ENCODE data around the gene IQGAP3.

Gene IQGAP3

DNA sequence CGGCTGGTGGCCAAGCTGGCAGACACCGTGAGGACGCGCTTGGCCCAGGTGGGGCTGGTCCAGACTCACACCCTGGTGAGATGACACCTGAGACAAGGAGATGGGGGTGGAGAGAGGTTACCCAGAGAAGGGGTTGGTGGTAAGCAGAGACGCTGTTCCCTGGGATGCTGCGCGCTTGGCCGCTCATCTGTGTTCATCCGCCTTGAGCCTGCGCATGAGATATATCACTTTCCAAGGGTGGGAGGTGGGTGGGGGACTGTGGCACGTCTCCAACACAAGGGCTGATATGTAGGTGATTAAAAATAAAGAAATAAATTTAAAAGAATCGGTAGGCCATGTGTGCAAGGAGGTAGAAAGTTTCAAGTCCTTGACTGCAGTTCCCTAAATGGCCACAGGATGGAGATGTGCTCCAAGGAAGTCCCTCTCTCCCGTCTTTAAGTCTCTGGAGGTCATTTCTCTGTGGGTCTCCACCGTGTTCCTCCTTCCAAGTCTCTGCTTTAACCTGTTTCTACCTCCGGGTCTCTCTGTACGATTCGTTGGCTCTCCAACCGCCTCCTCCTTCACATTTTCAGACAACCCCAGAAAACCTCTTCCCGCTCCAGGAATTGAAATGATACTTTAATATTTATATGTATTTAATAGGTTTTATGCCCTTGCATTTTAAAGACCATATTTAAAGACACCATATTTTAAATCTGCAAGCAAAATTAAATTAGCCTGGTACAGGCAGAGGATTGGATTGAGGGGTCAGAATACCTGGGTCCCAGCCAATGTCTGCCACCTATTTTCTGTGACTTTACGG is 11.7 kb upstream of the IQGAP3 start:
- Histone ChIP-seq H3K9me3 (ENCODE audit: control insufficient read depth, low read length) (no peaks in the 10 kb centered on the region), H3K27ac (ENCODE audit: low read depth, low read length, severe bottlenecking) (no peak overlapping the region), H3K4me1 (ENCODE audit: control insufficient read depth, insufficient read depth, low read length, poor library complexity, severe bottlenecking) (no peaks in the 10 kb centered on the region), H3K4me3 (ENCODE audit: extremely low read depth, insufficient read depth, low read length, poor library complexity, severe bottlenecking) (no peak overlapping the region), H3K36me3 (ENCODE audit: control insufficient read depth, insufficient read depth, low read length) (no peaks in the 10 kb centered on the region)
- WGBS, 2 experiments (ENCODE audit: insufficient coverage in 2 of 2) = 57 to 62% methylated on average over 13 to 14 of the region's 20 CpGs

DNA sequence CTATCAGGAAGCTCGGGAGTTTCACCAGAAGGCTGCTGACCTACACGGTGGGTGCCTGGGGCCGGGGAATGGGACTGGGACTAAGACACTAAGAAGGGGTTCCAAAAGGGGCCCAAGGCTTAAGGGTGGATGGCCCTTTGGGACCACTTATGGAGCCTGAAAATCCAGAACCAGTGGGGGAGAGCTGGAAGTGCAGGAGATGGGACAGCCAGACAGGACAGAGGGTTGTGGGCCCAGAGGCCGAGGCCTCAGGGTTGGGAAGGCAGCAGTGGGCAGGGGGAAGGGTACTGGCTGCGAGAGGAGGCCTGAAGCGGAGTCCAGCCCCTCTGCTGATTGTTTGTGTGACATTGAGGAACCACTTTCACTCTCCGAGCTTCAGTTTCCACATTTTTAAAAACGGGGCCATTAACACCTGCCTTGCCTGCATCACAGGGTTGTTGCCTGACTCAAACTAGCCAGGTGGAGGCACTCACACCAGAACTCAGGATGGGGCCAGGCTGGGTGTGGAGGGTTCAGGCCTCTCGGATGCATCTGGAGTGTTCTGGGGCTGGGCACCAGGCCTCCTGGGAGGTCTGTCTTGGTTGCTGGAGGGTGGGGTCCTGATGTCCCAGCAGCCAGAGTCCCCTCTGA is 10.1 kb upstream of the IQGAP3 start:
- H3K4me3 ChIP-seq (ENCODE audit: extremely low read depth, insufficient read depth, low read length, poor library complexity, severe bottlenecking) = no peak overlapping the region
- H3K9me3 ChIP-seq (ENCODE audit: control insufficient read depth, low read length) = no peaks in the 10 kb centered on the region
- no peaks in the 10 kb centered on the region for H3K4me1 ChIP-seq (ENCODE audit: control insufficient read depth, insufficient read depth, low read length, poor library complexity, severe bottlenecking)
- H3K36me3 ChIP-seq (ENCODE audit: control insufficient read depth, insufficient read depth, low read length) = no peaks in the 10 kb centered on the region
- WGBS, 2 experiments (ENCODE audit: insufficient coverage in 2 of 2) = 85 to 90% methylated on average over 7 to 8 of the region's 9 CpGs
- no peak overlapping the region for H3K27ac ChIP-seq (ENCODE audit: low read depth, low read length, severe bottlenecking)

DNA sequence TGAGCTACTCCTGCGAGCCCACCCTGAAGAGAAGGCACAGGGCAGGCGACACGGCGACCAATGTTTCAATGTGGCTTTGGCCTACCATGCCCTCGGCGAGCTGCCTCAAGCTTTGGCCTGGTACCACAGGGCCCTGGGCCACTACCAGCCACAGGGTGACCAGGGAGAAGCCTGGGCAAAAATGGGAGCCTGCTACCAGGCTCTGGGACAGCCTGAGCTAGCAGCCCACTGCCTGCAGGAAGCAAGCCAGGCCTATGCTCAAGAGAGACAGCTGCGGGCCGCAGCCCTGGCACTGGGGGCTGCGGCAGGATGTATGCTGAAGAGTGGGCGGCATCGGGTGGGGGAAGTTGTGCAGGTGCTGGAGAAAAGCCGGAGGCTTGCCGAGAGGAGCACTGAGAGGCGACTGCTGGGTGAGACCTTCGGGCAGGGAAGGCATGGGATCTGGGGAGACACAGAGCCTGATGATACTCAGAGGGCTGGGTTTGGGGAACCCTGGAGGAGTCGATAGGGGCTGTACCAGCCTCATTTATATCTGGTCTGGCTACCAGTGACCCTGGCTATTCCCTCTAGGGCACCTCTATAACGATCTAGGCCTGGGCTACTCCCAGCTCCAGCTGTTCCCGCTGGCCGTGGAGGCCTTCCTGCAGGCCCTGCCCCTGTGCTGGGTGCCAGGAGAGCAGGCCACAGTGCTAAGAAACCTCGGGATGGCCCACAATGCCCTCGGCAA is 9.5 kb upstream of the IQGAP3 start:
- Histone ChIP-seq H3K4me3 (ENCODE audit: extremely low read depth, insufficient read depth, low read length, poor library complexity, severe bottlenecking) (no peak overlapping the region), H3K4me1 (ENCODE audit: control insufficient read depth, insufficient read depth, low read length, poor library complexity, severe bottlenecking) (no peaks in the 10 kb centered on the region), H3K36me3 (ENCODE audit: control insufficient read depth, insufficient read depth, low read length) (no peaks in the 10 kb centered on the region), H3K27ac (ENCODE audit: low read depth, low read length, severe bottlenecking) (no peak overlapping the region), H3K9me3 (ENCODE audit: control insufficient read depth, low read length) (no peaks in the 10 kb centered on the region)
- WGBS, 2 experiments (ENCODE audit: insufficient coverage in 2 of 2) = 89 to 92% methylated on average over 19 to 21 of the region's 21 CpGs

DNA sequence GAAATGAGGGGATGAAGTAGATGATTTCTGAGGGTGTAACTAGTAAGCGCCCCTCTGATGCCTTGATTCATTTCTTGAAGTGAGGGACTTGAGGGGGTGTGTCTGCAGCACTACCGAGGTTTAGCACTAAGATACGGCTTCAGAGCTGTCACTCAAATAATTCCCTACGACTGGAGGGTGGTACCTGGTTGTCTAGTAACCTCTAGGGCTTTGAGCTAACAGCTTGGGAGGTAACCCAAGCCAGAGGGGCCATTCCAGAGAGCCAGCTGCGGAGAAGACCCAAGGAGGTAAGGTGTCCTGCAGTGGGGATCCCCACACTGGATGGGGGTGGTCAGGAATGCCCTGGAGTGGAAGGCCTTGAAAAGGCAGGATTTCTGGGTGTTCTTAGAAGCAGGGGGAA is 7.1 kb upstream of the IQGAP3 start, which contains the start of gene TTC24:
TSS of gene TTC24 (plus strand) at position 252 of the 400 bp plus-strand sequence. CDS start 1,642 bp downstream, outside the sequence.
- Histone ChIP-seq H3K4me1 (ENCODE audit: control insufficient read depth, insufficient read depth, low read length, poor library complexity, severe bottlenecking) (no peaks in the 10 kb centered on the region), H3K4me3 (ENCODE audit: extremely low read depth, insufficient read depth, low read length, poor library complexity, severe bottlenecking) (no peak within 1 kb of the TSS), H3K9me3 (ENCODE audit: control insufficient read depth, low read length) (no peaks in the 10 kb centered on the region), H3K27ac (ENCODE audit: low read depth, low read length, severe bottlenecking) (no peak within 1 kb of the TSS), H3K36me3 (ENCODE audit: control insufficient read depth, insufficient read depth, low read length) (no peaks in the 10 kb centered on the region)
- WGBS, 2 experiments (ENCODE audit: insufficient coverage in 2 of 2) = 80 to 94% methylated on average over 3 to 5 of the region's 5 CpGs

DNA sequence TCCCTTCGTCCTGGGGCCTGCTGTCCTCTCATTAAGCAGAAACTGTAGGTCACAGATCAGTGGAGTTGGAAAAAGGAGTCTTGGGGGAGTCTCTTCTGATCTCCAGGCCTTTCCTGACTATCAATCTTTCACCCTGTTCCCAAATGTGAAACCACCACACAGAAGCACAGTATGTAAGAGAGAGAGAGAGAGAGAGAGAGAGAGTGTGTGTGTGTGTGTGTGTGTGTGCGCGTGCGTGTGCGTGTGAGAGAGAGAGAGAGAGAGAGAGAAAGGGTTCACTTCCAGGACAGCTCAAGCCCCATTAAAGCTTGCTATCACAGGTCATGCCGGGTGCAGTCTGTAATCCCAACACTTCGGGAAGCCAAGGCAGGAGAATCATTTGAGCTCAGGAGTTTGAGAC is 5.7 kb upstream of the IQGAP3 start:
- 23 to 31% methylated on average over 3 of the region's 7 CpGs for WGBS, 2 experiments (ENCODE audit: insufficient coverage in 2 of 2)
- Histone ChIP-seq H3K4me1 (ENCODE audit: control insufficient read depth, insufficient read depth, low read length, poor library complexity, severe bottlenecking) (no peaks in the 10 kb centered on the region), H3K36me3 (ENCODE audit: control insufficient read depth, insufficient read depth, low read length) (no peaks in the 10 kb centered on the region), H3K27ac (ENCODE audit: low read depth, low read length, severe bottlenecking) (no peak overlapping the region), H3K9me3 (ENCODE audit: control insufficient read depth, low read length) (no peaks in the 10 kb centered on the region), H3K4me3 (ENCODE audit: extremely low read depth, insufficient read depth, low read length, poor library complexity, severe bottlenecking) (no peak overlapping the region)

DNA sequence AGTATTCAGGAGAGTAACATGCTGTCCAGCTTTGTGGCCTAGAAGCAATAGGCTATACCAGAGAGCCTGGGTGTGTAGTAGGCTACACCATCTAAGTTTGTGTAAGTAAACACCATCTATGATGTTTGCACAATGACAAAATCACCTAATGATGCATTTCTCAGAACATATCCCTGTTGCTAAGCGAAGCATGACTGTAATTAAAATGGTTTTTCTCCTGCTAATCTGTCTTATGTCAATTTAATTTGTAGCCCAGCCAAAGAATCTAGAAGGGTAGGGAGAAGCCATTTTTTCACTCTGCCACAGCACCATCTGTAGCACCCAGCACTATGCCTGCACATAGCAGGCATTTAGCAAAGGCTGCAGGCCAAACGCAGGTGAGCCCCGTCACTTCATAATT is 5.2 kb upstream of the IQGAP3 start:
- no peaks in the 10 kb centered on the region for H3K9me3 ChIP-seq (ENCODE audit: control insufficient read depth, low read length)
- no peaks in the 10 kb centered on the region for H3K4me1 ChIP-seq (ENCODE audit: control insufficient read depth, insufficient read depth, low read length, poor library complexity, severe bottlenecking)
- no peak overlapping the region for H3K4me3 ChIP-seq (ENCODE audit: extremely low read depth, insufficient read depth, low read length, poor library complexity, severe bottlenecking)
- H3K27ac ChIP-seq (ENCODE audit: low read depth, low read length, severe bottlenecking) = no peak overlapping the region
- no peaks in the 10 kb centered on the region for H3K36me3 ChIP-seq (ENCODE audit: control insufficient read depth, insufficient read depth, low read length)
- 91 to 100% methylated on average over 2 to 3 of the region's 3 CpGs for WGBS, 2 experiments (ENCODE audit: insufficient coverage in 2 of 2)

DNA sequence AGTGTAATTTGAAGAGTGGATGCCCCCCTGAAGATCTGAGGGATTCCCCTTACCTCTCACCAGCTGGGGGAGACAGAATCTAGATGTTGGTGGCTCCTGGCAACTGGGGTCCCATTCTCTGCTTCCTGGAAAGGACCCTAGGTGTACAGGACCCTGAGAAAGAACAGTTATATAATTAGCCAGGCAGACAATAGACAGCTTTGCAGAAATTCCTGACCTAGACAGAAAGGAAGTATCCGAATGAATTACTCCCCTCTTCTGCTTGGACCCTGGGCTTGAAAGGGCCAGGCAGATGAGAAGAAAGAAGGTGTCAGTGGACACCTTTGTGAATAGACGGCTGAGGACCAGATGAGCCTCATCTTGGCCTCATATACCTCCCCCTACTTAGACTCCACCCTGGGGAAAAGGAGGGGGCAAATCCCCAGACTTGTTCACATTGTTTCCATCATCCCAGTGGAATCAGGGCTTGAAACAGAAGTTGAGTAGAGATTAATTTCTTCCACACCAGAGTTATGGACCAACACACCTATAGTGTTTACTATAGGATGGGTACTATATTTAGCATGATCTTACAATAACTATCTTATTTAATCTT is 1.8 kb upstream of the IQGAP3 start:
- WGBS, 2 experiments (ENCODE audit: insufficient coverage in 2 of 2) = 83 to 88% methylated on average over 1 of the region's 2 CpGs

DNA sequence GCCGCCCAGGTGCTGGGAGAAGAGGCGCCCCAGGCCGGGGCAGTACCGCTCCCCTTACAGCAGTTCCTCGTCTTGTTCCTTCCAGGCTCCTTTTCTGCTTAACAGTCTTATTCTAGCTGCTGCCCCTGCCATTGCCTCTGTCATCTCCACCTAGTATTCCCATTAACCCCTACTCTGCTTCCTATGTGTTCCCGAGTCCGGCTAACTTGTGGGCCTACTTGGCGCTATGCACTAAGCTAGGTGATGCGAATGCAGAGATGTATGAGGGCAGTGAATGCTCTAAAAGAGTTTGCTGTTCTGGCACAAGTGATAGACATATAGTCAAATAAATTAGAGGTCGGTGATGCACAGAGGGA is 276 bp upstream of the IQGAP3 start:
- H3K4me3 ChIP-seq (ENCODE audit: extremely low read depth, insufficient read depth, low read length, poor library complexity, severe bottlenecking) = peak overlapping the region; percentile 73
- WGBS, 2 experiments (ENCODE audit: insufficient coverage in 2 of 2) = 37 to 62% methylated on average over 7 to 8 of the region's 10 CpGs
- H3K4me1 ChIP-seq (ENCODE audit: control insufficient read depth, insufficient read depth, low read length, poor library complexity, severe bottlenecking) = peaks cover 6% of the 10 kb centered on the region
- H3K27ac ChIP-seq (ENCODE audit: low read depth, low read length, severe bottlenecking) = no peak overlapping the region
- peaks cover 31% of the 10 kb centered on the region for H3K36me3 ChIP-seq (ENCODE audit: control insufficient read depth, insufficient read depth, low read length)
- H3K9me3 ChIP-seq (ENCODE audit: control insufficient read depth, low read length) = no peaks in the 10 kb centered on the region

More for the DNA sequence above, 1.8 kb upstream of the IQGAP3 start:
- Histone ChIP-seq H3K9me3 (ENCODE audit: control insufficient read depth, low read length) (no peaks in the 10 kb centered on the region), H3K4me1 (ENCODE audit: control insufficient read depth, insufficient read depth, low read length, poor library complexity, severe bottlenecking) (peaks cover 6% of the 10 kb centered on the region), H3K27ac (ENCODE audit: low read depth, low read length, severe bottlenecking) (no peak overlapping the region), H3K4me3 (ENCODE audit: extremely low read depth, insufficient read depth, low read length, poor library complexity, severe bottlenecking) (no peak overlapping the region), H3K36me3 (ENCODE audit: control insufficient read depth, insufficient read depth, low read length) (peaks cover 17% of the 10 kb centered on the region)

DNA sequence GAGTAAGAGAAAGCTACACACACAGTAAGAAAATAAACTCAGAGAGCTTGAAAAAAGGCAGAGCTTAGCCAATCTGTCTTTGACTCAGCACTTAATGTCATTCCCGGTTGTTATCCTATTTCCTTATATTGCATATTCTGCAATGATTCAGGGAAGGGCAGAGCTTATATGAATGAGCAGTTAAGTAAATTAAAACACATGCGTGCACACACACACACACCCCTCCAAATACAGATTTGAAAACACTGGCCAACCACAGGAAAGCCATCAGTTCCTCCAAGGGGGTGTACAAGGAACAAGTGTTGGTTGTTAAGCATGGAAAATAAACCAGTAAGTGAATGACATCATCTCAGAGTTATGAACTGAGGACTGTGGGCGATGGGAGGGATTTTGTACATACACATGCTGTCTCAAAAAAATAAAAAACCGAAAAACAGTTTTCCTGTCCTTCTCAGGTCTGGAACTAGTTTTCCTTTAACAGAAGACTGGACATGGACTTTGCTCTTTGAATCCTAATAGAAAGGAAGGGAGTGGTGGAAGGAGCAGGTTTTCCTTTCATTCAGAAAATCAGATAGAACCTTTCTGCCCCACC is 1.0 kb downstream of the IQGAP3 start:
- Histone ChIP-seq H3K27ac (ENCODE audit: low read depth, low read length, severe bottlenecking) (peak overlapping the region; percentile 10), H3K4me3 (ENCODE audit: extremely low read depth, insufficient read depth, low read length, poor library complexity, severe bottlenecking) (peak overlapping the region; percentile 73), H3K4me1 (ENCODE audit: control insufficient read depth, insufficient read depth, low read length, poor library complexity, severe bottlenecking) (peaks cover 6% of the 10 kb centered on the region), H3K36me3 (ENCODE audit: control insufficient read depth, insufficient read depth, low read length) (peaks cover 41% of the 10 kb centered on the region), H3K9me3 (ENCODE audit: control insufficient read depth, low read length) (no peaks in the 10 kb centered on the region)
- 17% methylated on average over 1 of the region's 4 CpGs; no CpG with 5 or more reads in 1 of the 2 experiments for WGBS, 2 experiments (ENCODE audit: insufficient coverage in 2 of 2)

DNA sequence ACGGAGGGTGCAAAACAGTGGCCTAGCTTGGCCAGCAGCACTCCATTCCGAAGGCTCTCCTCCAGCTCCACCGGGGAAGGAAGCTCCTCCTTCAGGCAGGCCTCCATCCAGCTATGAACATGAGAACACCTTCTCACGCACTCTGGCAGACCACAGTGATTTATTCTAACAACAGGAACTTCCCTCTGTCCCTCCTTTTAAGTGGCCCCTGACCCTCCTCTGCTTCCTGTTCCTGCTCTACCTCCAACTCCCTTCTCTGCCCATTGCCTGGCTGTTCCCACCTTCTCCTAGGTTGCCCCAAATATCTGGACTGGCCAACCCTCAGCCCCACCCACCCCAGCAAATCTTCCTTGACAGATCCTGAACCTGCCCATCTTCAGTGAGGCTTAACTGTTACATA is 5.9 kb downstream of the IQGAP3 start:
- Histone ChIP-seq H3K4me3 (ENCODE audit: extremely low read depth, insufficient read depth, low read length, poor library complexity, severe bottlenecking) (no peak overlapping the region), H3K27ac (ENCODE audit: low read depth, low read length, severe bottlenecking) (no peak overlapping the region), H3K4me1 (ENCODE audit: control insufficient read depth, insufficient read depth, low read length, poor library complexity, severe bottlenecking) (peaks cover 6% of the 10 kb centered on the region), H3K36me3 (ENCODE audit: control insufficient read depth, insufficient read depth, low read length) (peaks cover 90% of the 10 kb centered on the region), H3K9me3 (ENCODE audit: control insufficient read depth, low read length) (no peaks in the 10 kb centered on the region)
- WGBS, 2 experiments (ENCODE audit: insufficient coverage in 2 of 2) = 94 to 96% methylated on average over 4 of the region's 4 CpGs
